ENCODE data around the gene SLC27A5. TPM values are rescaled to one million over a fixed set of nuclear protein-coding genes. Genes with fewer than 3 reads are reported as not detected.

Gene SLC27A5
- total and polyA plus RNA-seq, 9 of the 15 experiments (the other 6 are each of a cell fraction or from before 2014, with no cell fraction given): 42.2 to 318 (median 64.7) TPM

DNA sequence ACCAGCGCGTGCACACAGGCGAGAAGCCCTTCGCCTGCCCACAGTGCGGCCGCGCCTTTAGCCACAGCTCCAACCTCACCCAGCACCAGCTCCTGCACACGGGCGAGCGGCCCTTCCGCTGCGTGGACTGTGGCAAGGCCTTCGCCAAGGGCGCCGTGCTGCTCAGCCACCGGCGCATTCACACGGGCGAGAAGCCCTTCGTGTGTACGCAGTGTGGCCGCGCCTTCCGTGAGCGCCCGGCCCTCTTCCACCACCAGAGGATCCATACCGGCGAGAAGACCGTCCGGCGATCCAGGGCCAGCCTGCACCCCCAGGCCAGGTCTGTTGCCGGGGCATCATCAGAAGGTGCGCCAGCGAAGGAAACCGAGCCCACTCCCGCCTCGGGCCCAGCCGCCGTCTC, 40.1 kb downstream of the SLC27A5 start:
- FAIRE-seq (no peak), DNase-seq (ENCODE audit: extremely low read depth in 1 of 4, low spot score in 3 of 4) (no peak), ATAC-seq (no peak)
- Histone ChIP-seq H4K20me1 (replicated peaks; ENCODE audit: control insufficient read depth, insufficient read depth, low read length) (0 out of 2 replicates have a peak, but pooled peaks cover 9% of the 10 kb centered on the region), H3K4me2 (ENCODE audit: insufficient read depth, low read length) (no peak overlapping the region), H3K9me1 (ENCODE audit: control insufficient read depth, insufficient read depth, low read length) (peaks cover 11% of the 10 kb centered on the region), H3K36me3 (ENCODE audit: control insufficient read depth, insufficient read depth, low read length) (peaks cover 42% of the 10 kb centered on the region; the same call in 2 of the 3 replicates), H3K27me3 (ENCODE audit: control insufficient read depth in 2 of 2, insufficient read depth in 2 of 2, low read length in 2 of 2) (no peaks in the 10 kb centered on the region), H3K27ac (ENCODE audit: extremely low read depth, low read depth, low read length) (no peak overlapping the region), H2AFZ (ENCODE audit: low read depth, low read length) (no peak overlapping the region), H3K4me1 (replicated peaks in 1 of 2; ENCODE audit: control insufficient read depth in 2 of 2, insufficient read depth in 2 of 2, low read length in 2 of 2) (peaks cover 28 to 46% of the 10 kb centered on the region in 2 experiments), H3K79me2 (ENCODE audit: control insufficient read depth, insufficient read depth, low read length) (peaks cover 26% of the 10 kb centered on the region), H3K9ac (ENCODE audit: insufficient read depth in 1 of 2, low read depth in 2 of 2, low read length in 2 of 2) (no peak overlapping the region), H3K9me3 (replicated peaks; ENCODE audit: control insufficient read depth, insufficient read depth, low read depth, low read length) (no peaks in the 10 kb centered on the region), H3K4me3 (no peak overlapping the region)
- in situ Hi-C loops (cut with MboI): no loop called here
- ChIA-PET CTCF (ENCODE audit: low intra/inter-chr PET ratio) (no interaction called here), POLR2A (no interaction called here)
- TF ChIP-seq POLR2G (IDR thresholded peaks at IDR 0.05; ENCODE audit: low read depth, low read length) (peak; percentile 73), FOXJ2 (tag; IDR thresholded peaks at IDR 0.05) (no peak), RBM22 (IDR thresholded peaks at IDR 0.05; ENCODE audit: low read depth, low read length, poor library complexity, severe bottlenecking) (peak; percentile 48), FIP1L1 (IDR thresholded peaks at IDR 0.05; ENCODE audit: low read depth, low read length, poor library complexity, severe bottlenecking) (peak; percentile 27), POLR2A (conservative IDR thresholded peaks at IDR 0.05) (peak; percentile 39), PCBP1 (IDR thresholded peaks at IDR 0.05; ENCODE audit: low read depth, low read length, poor library complexity, severe bottlenecking) (peak; percentile 28), RBFOX2 (IDR thresholded peaks at IDR 0.05; ENCODE audit: low read depth, low read length) (peak; percentile 57), JUND (IDR thresholded peaks at IDR 0.05; ENCODE audit: borderline replicate concordance, low read depth, low read length) (no peak), JUND (tag; IDR thresholded peaks at IDR 0.05; ENCODE audit: borderline replicate concordance, low read depth, low read length) (no peak)
- TF ChIP-seq, protein P1, sequence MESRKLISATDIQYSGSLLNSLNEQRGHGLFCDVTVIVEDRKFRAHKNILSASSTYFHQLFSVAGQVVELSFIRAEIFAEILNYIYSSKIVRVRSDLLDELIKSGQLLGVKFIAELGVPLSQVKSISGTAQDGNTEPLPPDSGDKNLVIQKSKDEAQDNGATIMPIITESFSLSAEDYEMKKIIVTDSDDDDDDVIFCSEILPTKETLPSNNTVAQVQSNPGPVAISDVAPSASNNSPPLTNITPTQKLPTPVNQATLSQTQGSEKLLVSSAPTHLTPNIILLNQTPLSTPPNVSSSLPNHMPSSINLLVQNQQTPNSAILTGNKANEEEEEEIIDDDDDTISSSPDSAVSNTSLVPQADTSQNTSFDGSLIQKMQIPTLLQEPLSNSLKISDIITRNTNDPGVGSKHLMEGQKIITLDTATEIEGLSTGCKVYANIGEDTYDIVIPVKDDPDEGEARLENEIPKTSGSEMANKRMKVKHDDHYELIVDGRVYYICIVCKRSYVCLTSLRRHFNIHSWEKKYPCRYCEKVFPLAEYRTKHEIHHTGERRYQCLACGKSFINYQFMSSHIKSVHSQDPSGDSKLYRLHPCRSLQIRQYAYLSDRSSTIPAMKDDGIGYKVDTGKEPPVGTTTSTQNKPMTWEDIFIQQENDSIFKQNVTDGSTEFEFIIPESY (CRISPR knock-in tag; IDR thresholded peaks at IDR 0.05): peak; percentile 77; the same call in 1 of the 2 replicates
- TF ChIP-seq, protein P2, sequence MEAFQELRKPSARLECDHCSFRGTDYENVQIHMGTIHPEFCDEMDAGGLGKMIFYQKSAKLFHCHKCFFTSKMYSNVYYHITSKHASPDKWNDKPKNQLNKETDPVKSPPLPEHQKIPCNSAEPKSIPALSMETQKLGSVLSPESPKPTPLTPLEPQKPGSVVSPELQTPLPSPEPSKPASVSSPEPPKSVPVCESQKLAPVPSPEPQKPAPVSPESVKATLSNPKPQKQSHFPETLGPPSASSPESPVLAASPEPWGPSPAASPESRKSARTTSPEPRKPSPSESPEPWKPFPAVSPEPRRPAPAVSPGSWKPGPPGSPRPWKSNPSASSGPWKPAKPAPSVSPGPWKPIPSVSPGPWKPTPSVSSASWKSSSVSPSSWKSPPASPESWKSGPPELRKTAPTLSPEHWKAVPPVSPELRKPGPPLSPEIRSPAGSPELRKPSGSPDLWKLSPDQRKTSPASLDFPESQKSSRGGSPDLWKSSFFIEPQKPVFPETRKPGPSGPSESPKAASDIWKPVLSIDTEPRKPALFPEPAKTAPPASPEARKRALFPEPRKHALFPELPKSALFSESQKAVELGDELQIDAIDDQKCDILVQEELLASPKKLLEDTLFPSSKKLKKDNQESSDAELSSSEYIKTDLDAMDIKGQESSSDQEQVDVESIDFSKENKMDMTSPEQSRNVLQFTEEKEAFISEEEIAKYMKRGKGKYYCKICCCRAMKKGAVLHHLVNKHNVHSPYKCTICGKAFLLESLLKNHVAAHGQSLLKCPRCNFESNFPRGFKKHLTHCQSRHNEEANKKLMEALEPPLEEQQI (IDR thresholded peaks at IDR 0.05): no peak
- BruUV-seq (replicated peaks): no TSS peak
- WGBS (ENCODE audit: insufficient coverage, low coverage, missing lambda C conversion rate): 95% methylated on average over 35 of the region's 39 CpGs
- intact Hi-C loops (cut with micrococcal nuclease): no loop called here

Measured in K562 (cell line).